Nephron progenitor cell (in vitro differentiated cells): ENCODE measurements around the gene SAPCD1.

ENCODE experiments used
- DNase-seq: peaks from one replicate; pipeline ENCODE4 v3.0.0; 2021
- H3K27ac Mint-ChIP-seq: 2 replicates; pipeline ENCODE4 v1.8.0; 2021; ENCODE audit warnings: mild to moderate bottlenecking, moderate library complexity, mixed read lengths
- H3K27me3 Mint-ChIP-seq: 2 replicates; pipeline ENCODE4 v1.8.0; 2021; ENCODE audit warnings: mild to moderate bottlenecking, low read depth, mixed read lengths; ENCODE audit not compliant: poor library complexity
- H3K36me3 Mint-ChIP-seq: 2 replicates; pipeline ENCODE4 v1.8.0; 2021; ENCODE audit warnings: low read depth, mixed read lengths
- H3K4me1 Mint-ChIP-seq: 2 replicates; pipeline ENCODE4 v1.8.0; 2021; ENCODE audit warnings: mixed read lengths
- H3K4me3 Mint-ChIP-seq: 2 replicates; pipeline ENCODE4 v1.8.0; 2021; ENCODE audit warnings: mild to moderate bottlenecking, moderate library complexity, mixed read lengths
- H3K9me3 Mint-ChIP-seq: 2 replicates; pipeline ENCODE4 v1.8.0; 2021; ENCODE audit warnings: mild to moderate bottlenecking, moderate library complexity, mixed read lengths
- CTCF ChIP-seq: fragments of 200-600 bp; sonication (generic); IDR thresholded peaks from 2 replicates; pipeline ENCODE4 v1.5.0; 2021; ENCODE audit warnings: antibody characterized with exemption

Gene SAPCD1

GRCh38 chr6:31762356-31762755, at the start of gene SAPCD1:
Gene SAPCD1, plus strand, starts transcription at chr6:31762656. Its CDS starts 399 bp downstream, at chr6:31763055.
- Mint-ChIP-seq H3K27me3 (peaks cover 11% of the 10 kb centered on the region), H3K4me1 (peaks cover 47% of the 10 kb centered on the region), H3K27ac (peak within 1 kb of the TSS; percentile 33), H3K9me3 (no peaks in the 10 kb centered on the region), H3K36me3 (peaks cover 52% of the 10 kb centered on the region), H3K4me3 (no peak within 1 kb of the TSS)
- DNase-seq, result no peak
- no peak for TF ChIP-seq CTCF

GRCh38 chr6:31713465-31713864, 49.0 kb upstream of the SAPCD1 start:
- Mint-ChIP-seq H3K27me3 (no peaks in the 10 kb centered on the region), H3K4me3 (peak overlapping the region; percentile 68), H3K36me3 (no peaks in the 10 kb centered on the region), H3K4me1 (peaks cover 72% of the 10 kb centered on the region), H3K27ac (peak overlapping the region; percentile 98), H3K9me3 (no peaks in the 10 kb centered on the region)
- DNase-seq, result no peak
- TF ChIP-seq CTCF, result no peak

GRCh38 chr6:31713991-31714684, 48.3 kb upstream of the SAPCD1 start:
- Mint-ChIP-seq H3K36me3 (no peaks in the 10 kb centered on the region), H3K27ac (peak overlapping the region; percentile 98), H3K4me3 (peak overlapping the region; percentile 68), H3K9me3 (no peaks in the 10 kb centered on the region), H3K27me3 (no peaks in the 10 kb centered on the region), H3K4me1 (peaks cover 76% of the 10 kb centered on the region)
- DNase-seq, result peak; percentile 23
- TF ChIP-seq CTCF, result no peak

GRCh38 chr6:31715022-31715958, 47.2 kb upstream of the SAPCD1 start, which contains the start of gene LY6G6D:
Gene LY6G6D, plus strand, starts transcription at chr6:31715348. Its CDS starts 8 bp downstream, at chr6:31715356.
- H3K4me1 Mint-ChIP-seq, result peaks cover 74% of the 10 kb centered on the region
- H3K27me3 Mint-ChIP-seq, result no peaks in the 10 kb centered on the region
- TF ChIP-seq CTCF, result no peak
- H3K27ac Mint-ChIP-seq, result peak within 1 kb of the TSS; percentile 98
- DNase-seq, result peak; percentile 17
- H3K4me3 Mint-ChIP-seq, result peak within 1 kb of the TSS; percentile 68
- no peaks in the 10 kb centered on the region for H3K9me3 Mint-ChIP-seq
- no peaks in the 10 kb centered on the region for H3K36me3 Mint-ChIP-seq

- no peak overlapping the region for H3K4me3 Mint-ChIP-seq
- H3K4me1 Mint-ChIP-seq, result peaks cover 51% of the 10 kb centered on the region
- DNase-seq, result peak; percentile 29
- H3K9me3 Mint-ChIP-seq, result no peaks in the 10 kb centered on the region
- H3K27me3 Mint-ChIP-seq, result no peaks in the 10 kb centered on the region
- H3K36me3 Mint-ChIP-seq, result no peaks in the 10 kb centered on the region
- TF ChIP-seq CTCF, result no peak
- no peak overlapping the region for H3K27ac Mint-ChIP-seq
Observed at GRCh38 chr6:31717499-31718222, 44.8 kb upstream of the SAPCD1 start.
